HL-60 (cell line): ENCODE results near the gene CEP63.

Experiments
- DNase-seq, 2 experiments: peaks; one replicate each; pipeline ENCODE4 v3.0.0-alpha.2; 2010 to 2020; ENCODE audit warnings: low read depth in 1 of 2, low spot score in 1 of 2
- H3K27ac ChIP-seq: fragments of 250-450 bp; sonication (Bioruptor Pico); replicated peaks from 2 replicates; pipeline ENCODE4 v1.5.1; 2020; ENCODE audit warnings: mild to moderate bottlenecking, moderate library complexity
- H3K27me3 ChIP-seq: fragments of 250-450 bp; sonication (Bioruptor Pico); 2 replicates; pipeline ENCODE4 v1.5.1; 2021; ENCODE audit warnings: mild to moderate bottlenecking, moderate library complexity; ENCODE audit not compliant: insufficient read depth, poor library complexity, severe bottlenecking
- H3K4me3 ChIP-seq: replicated peaks from 2 replicates; pipeline ENCODE4 v1.5.1; 2011; ENCODE audit warnings: mild to moderate bottlenecking, control low read depth, low read length; ENCODE audit not compliant: insufficient read depth
- CTCF ChIP-seq: IDR thresholded peaks from one replicate; pipeline ENCODE4 v1.5.1; 2011; ENCODE audit warnings: low read length, control low read depth, inconsistent platforms; ENCODE audit not compliant: insufficient read depth
- GABPA ChIP-seq: IDR thresholded peaks from 2 replicates; pipeline ENCODE4 v1.6.1; 2012; ENCODE audit warnings: low read depth
- POLR2AphosphoS5 ChIP-seq: IDR thresholded peaks from 2 replicates; pipeline ENCODE4 v1.6.1; 2012; ENCODE audit warnings: low read depth
- REST ChIP-seq: IDR thresholded peaks from 2 replicates; pipeline ENCODE4 v1.6.1; 2012; ENCODE audit warnings: low read depth; ENCODE audit not compliant: insufficient replicate concordance
- SPI1 ChIP-seq: IDR thresholded peaks from 2 replicates; pipeline ENCODE4 v1.6.1; 2012; ENCODE audit warnings: low read depth, mild to moderate bottlenecking, borderline replicate concordance

CEP63 gene

GRCh38 chr3:134598763-134599545 lies 113.1 kb downstream of the CEP63 start:
- no peak for TF ChIP-seq GABPA
- no peak for TF ChIP-seq REST
- TF ChIP-seq SPI1: peak; percentile 61; the same call in 1 of the 2 replicates
- no peak overlapping the region for H3K4me3 ChIP-seq
- no peak overlapping the region for H3K27ac ChIP-seq
- no peaks in the 10 kb centered on the region for H3K27me3 ChIP-seq
- no peak for DNase-seq

GRCh38 chr3:134600206-134600605 lies 114.3 kb downstream of the CEP63 start:
- Histone ChIP-seq H3K27me3 (no peaks in the 10 kb centered on the region), H3K4me3 (no peak overlapping the region), H3K27ac (no peak overlapping the region)
- no peak for DNase-seq
- TF ChIP-seq REST: no peak
- no peak for TF ChIP-seq GABPA
- no peak for TF ChIP-seq POLR2AphosphoS5
- TF ChIP-seq SPI1: no peak
- TF ChIP-seq CTCF: no peak

- no peak overlapping the region for H3K4me3 ChIP-seq
- H3K27ac ChIP-seq: no peak overlapping the region
- H3K27me3 ChIP-seq: no peaks in the 10 kb centered on the region
- TF ChIP-seq REST (peak; percentile 89), GABPA (no peak), CTCF (peak; percentile 78), SPI1 (no peak), POLR2AphosphoS5 (no peak)
- peak; percentile 45 to 80 for DNase-seq
Measured at GRCh38 chr3:134600685-134601463, 115.0 kb downstream of the CEP63 start.
